ENCODE measurements around the gene DMD.

GRCh38 chrX:31704938-31705337, 1506.4 kb downstream of the DMD start:
- TF ChIP-seq CTCF (IDR thresholded peaks at IDR 0.05; ENCODE audit: low read length), result no peak
- TF ChIP-seq EZH2phosphoT487 (IDR thresholded peaks at IDR 0.05; ENCODE audit: low read length), result no peak
- TF ChIP-seq EZH2 (optimal IDR thresholded peaks at IDR 0.05; ENCODE audit: low read depth, low read length), result no peak

All from MM.1S (cell line).